Endothelial cell of umbilical vein (primary cell): ENCODE measurements around the gene CAPG. TPM values are rescaled to one million over a fixed set of nuclear protein-coding genes. Genes with fewer than 3 reads are reported as not detected.

ENCODE experiments used
- BruUV-seq: library from RNA; stranded (reverse); fragments of 400-500 nt; replicated peaks from 2 replicates; lab custom pipeline; 2021; lab: Mats Ljungman, UMichigan
- CTCF ChIA-PET: fragments of 300-600, 350-600 bp; sonication (Branson Sonifier 250); formaldehyde crosslinking; loops from one replicate; lab custom pipeline; 2021; ENCODE audit warnings: antibody characterized with exemption, inconsistent platforms; lab: Charles Lee
- POLR2A ChIA-PET: fragments of 300-600, 350-600 bp; sonication (Branson Sonifier 250); formaldehyde crosslinking; loops from one replicate; lab custom pipeline; 2021; ENCODE audit warnings: antibody characterized with exemption, inconsistent platforms; lab: Charles Lee
- DNase-seq: peaks from one replicate; pipeline ENCODE4 v3.0.0-alpha.2; 2011; ENCODE audit warnings: low read depth, low spot score
- FAIRE-seq: peaks from 2 replicates; lab custom pipeline; 2011; peaks lifted over from hg19 to GRCh38; lab: Jason Lieb, UNC
- H2AFZ ChIP-seq: 2 replicates; pipeline ENCODE4 v1.6.0; 2012; ENCODE audit warnings: low read depth, low read length, control low read depth, inconsistent platforms
- H3K27ac ChIP-seq: 2 replicates; pipeline ENCODE4 v1.5.1; 2011; ENCODE audit warnings: low read depth, mild to moderate bottlenecking, control low read depth, low read length, moderate library complexity; ENCODE audit not compliant: insufficient read depth
- H3K27me3 ChIP-seq, 2 experiments: 2 replicates each; pipeline versions ENCODE4 v1.6.0 to v1.6.1; 2011; ENCODE audit warnings: low read length in 2 of 2, mixed read lengths in 1 of 2; ENCODE audit not compliant: control insufficient read depth in 2 of 2, insufficient read depth in 2 of 2
- H3K36me3 ChIP-seq, 2 experiments: 2 replicates in 1 of 2; 3 replicates in 1 of 2; pipeline ENCODE4 v1.5.1; 2011; ENCODE audit warnings: low read length in 2 of 2, mild to moderate bottlenecking in 1 of 2, moderate library complexity in 1 of 2; ENCODE audit not compliant: control insufficient read depth in 2 of 2, insufficient read depth in 2 of 2; ENCODE audit errors: extremely low read depth in 1 of 2
- H3K4me1 ChIP-seq: 3 replicates; pipeline ENCODE4 v1.5.1; 2011; ENCODE audit warnings: mild to moderate bottlenecking, low read length; ENCODE audit not compliant: control insufficient read depth, insufficient read depth; ENCODE audit errors: extremely low read depth
- H3K4me2 ChIP-seq: 2 replicates; pipeline ENCODE4 v1.6.1; 2011; ENCODE audit warnings: low read length, control low read depth, mixed read lengths; ENCODE audit not compliant: insufficient read depth
- H3K4me3 ChIP-seq, 3 experiments: fragments of 200-600 bp in 1 of 3; sonication (generic), shearing (Covaris generic) in 1 of 3; replicated peaks in 1 of 3; 2 replicates each; pipeline ENCODE4 v1.5.1; 2011 to 2016; ENCODE audit warnings: control low read depth in 3 of 3, low read length in 3 of 3, mild to moderate bottlenecking in 2 of 3, inconsistent platforms in 1 of 3, low read depth in 1 of 3, moderate library complexity in 1 of 3; ENCODE audit not compliant: insufficient read depth in 1 of 3
- H3K79me2 ChIP-seq: 2 replicates; pipeline ENCODE4 v1.6.0; 2012; ENCODE audit warnings: low read length, inconsistent platforms; ENCODE audit not compliant: control insufficient read depth, insufficient read depth
- H3K9ac ChIP-seq: replicated peaks from 2 replicates; pipeline ENCODE3; 2011; ENCODE audit warnings: low read length, control low read depth; ENCODE audit not compliant: insufficient read depth; ENCODE audit errors: extremely low read depth
- H3K9me1 ChIP-seq: replicated peaks from 3 replicates; pipeline ENCODE4 v1.6.0; 2011; ENCODE audit warnings: mild to moderate bottlenecking, low read length; ENCODE audit not compliant: control insufficient read depth, insufficient read depth; ENCODE audit errors: extremely low read depth
- H3K9me3 ChIP-seq: replicated peaks from 2 replicates; pipeline ENCODE4 v1.5.1; 2012; ENCODE audit warnings: low read length, inconsistent platforms; ENCODE audit not compliant: control insufficient read depth, insufficient read depth
- H4K20me1 ChIP-seq: replicated peaks from 2 replicates; pipeline ENCODE3; 2011; ENCODE audit warnings: mild to moderate bottlenecking, low read length; ENCODE audit not compliant: control insufficient read depth, insufficient read depth; ENCODE audit errors: extremely low read depth
- CTCF ChIP-seq, 2 donors: IDR thresholded peaks; 1 replicate in 1 of 2; 2 replicates in 1 of 2; pipeline ENCODE4 v1.5.1; 2011; ENCODE audit warnings: low read length in 2 of 2, mild to moderate bottlenecking in 2 of 2, moderate library complexity in 2 of 2, control low read depth in 1 of 2, inconsistent platforms in 1 of 2, low read depth in 1 of 2; ENCODE audit not compliant: insufficient read depth in 1 of 2; ENCODE audit errors: extremely low read depth in 1 of 2
- EZH2 ChIP-seq: IDR thresholded peaks from 2 replicates; pipeline ENCODE4 v1.6.1; 2012; ENCODE audit warnings: borderline replicate concordance, low read depth, mild to moderate bottlenecking, moderate library complexity, low read length, inconsistent platforms; ENCODE audit not compliant: severe bottlenecking
- FOS ChIP-seq: IDR thresholded peaks from 2 replicates; pipeline ENCODE4 v1.6.1; 2011; ENCODE audit warnings: mild to moderate bottlenecking, low read length, moderate library complexity, borderline replicate concordance; ENCODE audit not compliant: insufficient read depth
- GATA2 ChIP-seq: IDR thresholded peaks from 2 replicates; pipeline ENCODE4 v1.7.0; 2011; ENCODE audit warnings: low read depth, mild to moderate bottlenecking, moderate library complexity, mixed read lengths, low read length; ENCODE audit not compliant: insufficient read length, insufficient read depth
- JUN ChIP-seq: IDR thresholded peaks from 2 replicates; pipeline ENCODE4 v1.6.1; 2011; ENCODE audit warnings: borderline replicate concordance, low read depth; ENCODE audit not compliant: insufficient read length, insufficient read depth
- MAX ChIP-seq: IDR thresholded peaks from 2 replicates; pipeline ENCODE4 v1.6.1; 2011; ENCODE audit not compliant: insufficient read depth, insufficient read length
- MYC ChIP-seq: IDR thresholded peaks from one replicate; pipeline ENCODE4 v1.6.1; 2011; ENCODE audit warnings: mild to moderate bottlenecking, low read depth, low read length
- POLR2A ChIP-seq: IDR thresholded peaks from 2 replicates; pipeline ENCODE4 v1.6.1; 2012; ENCODE audit warnings: low read depth, mild to moderate bottlenecking, control low read depth, low read length
- POLR2AphosphoS5 ChIP-seq: IDR thresholded peaks from 2 replicates; pipeline ENCODE4 v1.6.1; 2012; ENCODE audit warnings: low read depth, mild to moderate bottlenecking, control low read depth, low read length, moderate library complexity; ENCODE audit not compliant: insufficient read depth
- dilution Hi-C: fragments of 300-500 bp; cut with MboI; formaldehyde crosslinking; loops from one replicate; pipeline ENCODE4 v1.15.0; 2019; ENCODE audit warnings: low sequenced_read_pairs; ENCODE audit not compliant: extremely low pct_ligation_motif_present
- intact Hi-C: fragments of 100-400 bp; cut with micrococcal nuclease; formaldehyde crosslinking; loops from one replicate; pipeline ENCODE4 v1.10.0; 2022
- polyA plus RNA-seq, 4 experiments: library from polyadenylated mRNA; depleted of rRNA in 3 of 4; stranded (reverse) in 3 of 4; unstranded in 1 of 4; fragments of >200 nt; gene quantifications; 2 replicates each; pipeline versions ENCODE4 v1.2.1 to v1.2.3, GENCODE V29; 2011 to 2012; ENCODE audit warnings: missing spikeins in 1 of 4
- total RNA-seq: library from RNA; stranded (reverse); gene quantifications from 2 replicates; pipeline ENCODE4 v1.2.3, GENCODE V29; 2021

The CAPG gene
- total and polyA plus RNA-seq, 2 donors (not counting 3 experiments of a cell fraction or from before 2014, with no cell fraction given): 107 to 115 TPM

DNA sequence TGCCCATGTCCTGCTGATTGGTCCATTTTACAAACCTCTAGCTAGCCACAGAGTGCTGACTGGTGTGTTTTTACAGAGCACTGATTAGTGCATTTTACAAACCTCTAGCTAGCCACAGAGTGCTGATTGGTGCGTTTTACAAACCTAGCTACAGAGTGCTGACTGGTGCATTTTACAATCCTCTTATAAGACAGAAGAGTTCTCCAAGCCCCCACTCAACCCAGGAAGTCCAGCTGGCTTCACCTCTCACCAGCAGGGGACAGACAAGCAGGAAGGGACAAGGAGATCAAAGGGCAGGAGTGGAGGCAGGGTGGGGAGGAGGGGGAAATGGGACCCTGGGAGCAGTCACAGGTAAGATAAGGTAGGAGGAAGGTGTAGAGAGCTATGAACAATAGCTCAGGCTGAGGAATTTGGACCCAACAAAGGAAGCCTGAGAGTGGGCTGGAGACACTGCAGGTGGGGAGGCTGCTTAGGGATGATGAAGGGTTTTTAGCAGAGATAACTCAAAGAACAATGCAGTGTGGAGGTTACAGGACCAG lies 45.5 kb upstream of the CAPG start:
- TF ChIP-seq JUN (no peak), CTCF (IDR thresholded peaks at IDR 0.05; ENCODE audit: extremely low read depth in 1 of 2, insufficient read depth in 1 of 2, low read depth in 1 of 2, low read length in 2 of 2) (no peak), MAX (no peak), POLR2AphosphoS5 (no peak), FOS (no peak), POLR2A (no peak), MYC (no peak), EZH2 (no peak), GATA2 (no peak)
- Histone ChIP-seq H3K4me1 (no peaks in the 10 kb centered on the region), H3K9ac (no peak overlapping the region), H3K9me3 (no peaks in the 10 kb centered on the region), H4K20me1 (no peaks in the 10 kb centered on the region), H3K36me3 (no peaks in the 10 kb centered on the region), H2AFZ (no peak overlapping the region), H3K27me3 (no peaks in the 10 kb centered on the region), H3K27ac (no peak overlapping the region), H3K9me1 (no peaks in the 10 kb centered on the region), H3K79me2 (no peaks in the 10 kb centered on the region), H3K4me2 (no peak overlapping the region), H3K4me3 (no peak overlapping the region)
- dilution Hi-C loops (no loop called here), intact Hi-C loops (no loop called here)
- no peak for DNase-seq
- ChIA-PET CTCF (interaction anchor here (1.0 to 1.2 kb wide), 2 partner anchors 31 to 83 kb away, joined by 3 read pairs; partner anchors contain the start of gene MAT2A), POLR2A (interaction anchor here (1.2 kb wide), 1 partner anchor 83 kb away, joined by 6 read pairs; the partner anchor contains the start of gene MAT2A)
- FAIRE-seq: no peak
- no TSS peak for BruUV-seq
